Fibroblast of lung (primary cell): Measurements from ENCODE around the gene MYO10. TPM values are rescaled to one million over a fixed set of nuclear protein-coding genes. Genes with fewer than 3 reads are reported as not detected.

ENCODE experiments used
- DNase-seq, 2 donors: peaks; one replicate each; pipeline versions ENCODE4 v3.0.0 to v3.0.0-alpha.2; 2010; ENCODE audit warnings: low read depth in 2 of 2
- H2AFZ ChIP-seq: 2 replicates; pipeline ENCODE4 v1.5.1; 2012; ENCODE audit warnings: low read length, control low read depth, inconsistent platforms
- H3K27ac ChIP-seq: 2 replicates; pipeline ENCODE4 v1.5.1; 2011; ENCODE audit warnings: low read length, control low read depth; ENCODE audit not compliant: insufficient read depth
- H3K27me3 ChIP-seq: 2 replicates; pipeline ENCODE4 v1.5.1; 2011; ENCODE audit warnings: mild to moderate bottlenecking, low read length; ENCODE audit not compliant: control insufficient read depth, insufficient read depth
- H3K36me3 ChIP-seq: 2 replicates; pipeline ENCODE4 v1.5.1; 2011; ENCODE audit warnings: low read length; ENCODE audit not compliant: control insufficient read depth, insufficient read depth
- H3K4me1 ChIP-seq: 2 replicates; pipeline ENCODE4 v1.5.1; 2011; ENCODE audit warnings: low read length; ENCODE audit not compliant: control insufficient read depth, insufficient read depth; ENCODE audit errors: extremely low read depth
- H3K4me2 ChIP-seq: 2 replicates; pipeline ENCODE4 v1.5.1; 2011; ENCODE audit warnings: low read length, control low read depth; ENCODE audit not compliant: insufficient read depth; ENCODE audit errors: extremely low read depth
- H3K4me3 ChIP-seq, 4 experiments: fragments of 200-600 bp in 1 of 4; sonication (generic) in 1 of 4; replicated peaks in 1 of 4; 2 replicates each; pipeline ENCODE4 v1.5.1; 2011 to 2016; ENCODE audit warnings: low read length in 4 of 4, low read depth in 3 of 4, mild to moderate bottlenecking in 3 of 4, control low read depth in 2 of 4, inconsistent platforms in 1 of 4, mixed read lengths in 1 of 4; ENCODE audit not compliant: insufficient read depth in 1 of 4; ENCODE audit errors: control extremely low read depth in 1 of 4
- H3K79me2 ChIP-seq: 2 replicates; pipeline ENCODE4 v1.5.1; 2012; ENCODE audit warnings: mild to moderate bottlenecking, low read length, inconsistent platforms; ENCODE audit not compliant: control insufficient read depth, insufficient read depth
- H3K9ac ChIP-seq: 2 replicates; pipeline ENCODE4 v1.5.1; 2011; ENCODE audit warnings: mild to moderate bottlenecking, low read length, control low read depth; ENCODE audit not compliant: insufficient read depth
- H3K9me3 ChIP-seq: 2 replicates; pipeline ENCODE4 v1.5.1; 2012; ENCODE audit warnings: low read depth, low read length; ENCODE audit not compliant: control insufficient read depth, insufficient read depth
- H4K20me1 ChIP-seq: 2 replicates; pipeline ENCODE4 v1.5.1; 2011; ENCODE audit warnings: low read length; ENCODE audit not compliant: control insufficient read depth, insufficient read depth; ENCODE audit errors: extremely low read depth
- CTCF ChIP-seq, 2 donors: IDR thresholded peaks in 1 of 2; conservative IDR thresholded peaks in 1 of 2; 1 replicate in 1 of 2; 2 replicates in 1 of 2; pipeline ENCODE4 v1.5.1; 2011 to 2012; ENCODE audit warnings: low read length in 2 of 2, control low read depth in 1 of 2, inconsistent platforms in 1 of 2, low read depth in 1 of 2, mild to moderate bottlenecking in 1 of 2
- EZH2 ChIP-seq: IDR thresholded peaks from 2 replicates; pipeline ENCODE4 v1.5.1; 2012; ENCODE audit warnings: low read length, control low read depth, mild to moderate bottlenecking; ENCODE audit errors: missing control alignments
- polyA plus RNA-seq, 2 donors: library from polyadenylated mRNA; depleted of rRNA in 1 of 2; stranded (reverse) in 1 of 2; unstranded in 1 of 2; fragments of >200 nt; gene quantifications; 2 replicates each; pipeline ENCODE4 v1.2.1, GENCODE V29; 2011 to 2012; ENCODE audit warnings: missing spikeins in 1 of 2
- total RNA-seq: library from RNA; depleted of rRNA; stranded (reverse); fragments of >200 nt; gene quantifications from 2 replicates; pipeline ENCODE4 v1.2.1, GENCODE V29; 2014

Gene MYO10
- total and polyA plus RNA-seq, 2 donors (not counting 1 experiment from before 2014, with no cell fraction given) = 16.6 to 82.2 TPM

GRCh38 chr5:16679863-16680262 is 256.2 kb downstream of the MYO10 start:
- H3K27me3 ChIP-seq = no peaks in the 10 kb centered on the region
- no peak overlapping the region for H3K27ac ChIP-seq
- no peak overlapping the region for H3K4me3 ChIP-seq
- H3K36me3 ChIP-seq = peaks cover 20% of the 10 kb centered on the region
- no peak for TF ChIP-seq EZH2
- TF ChIP-seq CTCF (conservative IDR thresholded peaks at IDR 0.05 in 1 of 2, IDR thresholded peaks at IDR 0.05 in 1 of 2; ENCODE audit: low read depth in 1 of 2, low read length in 2 of 2) = peak in 1 of 2 donors; percentile 8
- no peak for DNase-seq
- H4K20me1 ChIP-seq = no peaks in the 10 kb centered on the region
- no peaks in the 10 kb centered on the region for H3K9me3 ChIP-seq
- H2AFZ ChIP-seq = no peak overlapping the region
- H3K9ac ChIP-seq = no peak overlapping the region
- no peak overlapping the region for H3K4me2 ChIP-seq
- H3K4me1 ChIP-seq = no peaks in the 10 kb centered on the region
- no peaks in the 10 kb centered on the region for H3K79me2 ChIP-seq

- H3K27me3 ChIP-seq = no peaks in the 10 kb centered on the region
- H2AFZ ChIP-seq = no peak overlapping the region
- no peak for TF ChIP-seq CTCF (conservative IDR thresholded peaks at IDR 0.05 in 1 of 2, IDR thresholded peaks at IDR 0.05 in 1 of 2; ENCODE audit: low read depth in 1 of 2, low read length in 2 of 2)
- TF ChIP-seq EZH2 = no peak
- no peak overlapping the region for H3K9ac ChIP-seq
- H3K4me3 ChIP-seq = no peak overlapping the region
- no peaks in the 10 kb centered on the region for H3K9me3 ChIP-seq
- H3K4me2 ChIP-seq = no peak overlapping the region
- H4K20me1 ChIP-seq = no peaks in the 10 kb centered on the region
- H3K27ac ChIP-seq = no peak overlapping the region
- H3K36me3 ChIP-seq = peaks cover 21% of the 10 kb centered on the region
- H3K4me1 ChIP-seq = no peaks in the 10 kb centered on the region
- no peak for DNase-seq
- no peaks in the 10 kb centered on the region for H3K79me2 ChIP-seq
Observed at GRCh38 chr5:16679190-16679589, 256.9 kb downstream of the MYO10 start.

GRCh38 chr5:16675806-16676205 is 260.3 kb downstream of the MYO10 start:
- no peak overlapping the region for H3K9ac ChIP-seq
- TF ChIP-seq EZH2 (no peak), CTCF (conservative IDR thresholded peaks at IDR 0.05 in 1 of 2, IDR thresholded peaks at IDR 0.05 in 1 of 2; ENCODE audit: low read depth in 1 of 2, low read length in 2 of 2) (no peak)
- H3K9me3 ChIP-seq = no peaks in the 10 kb centered on the region
- no peak overlapping the region for H3K4me3 ChIP-seq
- H3K27ac ChIP-seq = no peak overlapping the region
- no peaks in the 10 kb centered on the region for H4K20me1 ChIP-seq
- H2AFZ ChIP-seq = no peak overlapping the region
- H3K36me3 ChIP-seq = peaks cover 14% of the 10 kb centered on the region
- H3K79me2 ChIP-seq = no peaks in the 10 kb centered on the region
- no peaks in the 10 kb centered on the region for H3K27me3 ChIP-seq
- DNase-seq = no peak
- no peaks in the 10 kb centered on the region for H3K4me1 ChIP-seq
- no peak overlapping the region for H3K4me2 ChIP-seq
